ENCODE results near the gene RAB25. TPM values are rescaled to one million over a fixed set of nuclear protein-coding genes. Genes with fewer than 3 reads are reported as not detected.

The RAB25 gene
- total RNA-seq, 4 donors from 2014 or later, result 211 to 281 (median 251) TPM

- H3K4me3 ChIP-seq (ENCODE audit: low read depth, poor library complexity, severe bottlenecking), result no peak overlapping the region
- intact Hi-C loops (cut with DNase I; ENCODE audit: low total_unique reads), result no loop called here
- TF ChIP-seq POLR2A (IDR thresholded peaks at IDR 0.05) (no peak), CTCF (IDR thresholded peaks at IDR 0.05) (no peak)
- 86 to 87% methylated on average over 5 of the region's 5 CpGs for WGBS, 2 donors
- DNase-seq (ENCODE audit: low spot score in 2 of 2), result no peak
These were observed 17.8 kb downstream of the RAB25 start for GRCh38 chr1:156078728-156079127.

DNA sequence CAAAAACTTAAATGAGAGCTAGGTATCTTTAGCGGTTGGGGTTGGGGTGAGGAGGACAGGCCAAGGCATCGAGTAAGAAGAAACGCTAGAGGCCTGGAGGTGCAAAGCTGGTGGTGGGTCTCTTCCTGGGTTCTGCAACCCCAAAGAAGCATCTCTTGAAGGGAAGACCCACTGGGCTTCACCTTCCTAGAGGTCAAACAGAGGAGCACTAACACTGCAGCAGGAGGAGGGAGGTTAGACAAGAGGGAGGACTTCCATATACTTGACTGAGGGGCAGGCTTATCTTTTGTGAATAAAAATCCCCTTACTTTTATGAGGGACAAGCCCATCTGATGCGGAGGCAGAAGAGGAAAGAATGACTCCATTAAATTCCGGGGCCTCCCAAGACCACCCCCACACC, 18.8 kb downstream of the RAB25 start:
- H3K4me3 ChIP-seq (ENCODE audit: low read depth, poor library complexity, severe bottlenecking), result no peak overlapping the region
- no peak for TF ChIP-seq CTCF (IDR thresholded peaks at IDR 0.05)
- no peak for DNase-seq (ENCODE audit: low spot score in 2 of 2)
- WGBS, 2 donors, result 78 to 85% methylated on average over 5 of the region's 5 CpGs
- intact Hi-C loops (cut with DNase I; ENCODE audit: low total_unique reads), result no loop called here

DNA sequence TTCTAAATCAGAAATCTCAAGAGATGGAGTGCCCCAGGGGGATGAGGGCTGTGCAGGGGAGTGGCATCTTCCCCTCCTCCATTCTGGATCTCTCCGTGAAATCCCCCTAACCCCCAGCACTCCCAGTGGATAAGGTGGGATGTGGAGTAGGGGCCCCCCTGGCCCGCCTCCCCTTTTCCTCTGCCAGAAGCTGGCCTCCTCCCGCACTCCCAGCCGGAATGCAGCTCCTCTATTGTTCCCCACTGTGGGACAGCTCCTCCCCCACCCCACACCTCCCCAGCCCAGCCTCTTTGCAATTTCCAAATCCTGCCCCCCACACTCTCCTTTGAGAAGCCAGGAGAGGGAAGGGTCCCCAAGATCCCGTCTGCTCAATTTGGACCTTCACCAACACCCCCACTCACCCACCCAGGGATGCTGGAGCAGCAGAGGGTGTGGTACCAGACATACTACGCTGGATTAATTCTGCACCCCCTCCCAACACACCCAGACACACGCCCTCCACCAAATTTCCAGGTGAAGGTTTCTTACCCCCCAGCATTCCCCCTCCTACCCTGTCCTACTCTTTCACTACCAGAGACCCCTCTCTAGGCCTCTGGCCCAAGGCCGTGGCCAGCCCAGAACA, 19.4 kb downstream of the RAB25 start:
- intact Hi-C loops (cut with DNase I; ENCODE audit: low total_unique reads), result no loop called here
- TF ChIP-seq CTCF (IDR thresholded peaks at IDR 0.05), result no peak
- TF ChIP-seq POLR2A (IDR thresholded peaks at IDR 0.05), result no peak
- WGBS, 2 donors, result 61 to 69% methylated on average over 8 of the region's 8 CpGs
- no peak for DNase-seq (ENCODE audit: low spot score in 2 of 2)
- H3K4me3 ChIP-seq (ENCODE audit: low read depth, poor library complexity, severe bottlenecking), result no peak overlapping the region

- whole genome bisulfite sequencing, 2 donors, result 41 to 53% methylated on average over 4 of the region's 4 CpGs
- no peak for TF ChIP-seq CTCF (IDR thresholded peaks at IDR 0.05)
- intact Hi-C loops (cut with DNase I; ENCODE audit: low total_unique reads), result no loop called here
- H3K4me3 ChIP-seq (ENCODE audit: low read depth, poor library complexity, severe bottlenecking), result no peak overlapping the region
- no peak for DNase-seq (ENCODE audit: low spot score in 2 of 2)
These were observed 19.9 kb downstream of the RAB25 start for GRCh38 chr1:156080863-156081179.

DNA sequence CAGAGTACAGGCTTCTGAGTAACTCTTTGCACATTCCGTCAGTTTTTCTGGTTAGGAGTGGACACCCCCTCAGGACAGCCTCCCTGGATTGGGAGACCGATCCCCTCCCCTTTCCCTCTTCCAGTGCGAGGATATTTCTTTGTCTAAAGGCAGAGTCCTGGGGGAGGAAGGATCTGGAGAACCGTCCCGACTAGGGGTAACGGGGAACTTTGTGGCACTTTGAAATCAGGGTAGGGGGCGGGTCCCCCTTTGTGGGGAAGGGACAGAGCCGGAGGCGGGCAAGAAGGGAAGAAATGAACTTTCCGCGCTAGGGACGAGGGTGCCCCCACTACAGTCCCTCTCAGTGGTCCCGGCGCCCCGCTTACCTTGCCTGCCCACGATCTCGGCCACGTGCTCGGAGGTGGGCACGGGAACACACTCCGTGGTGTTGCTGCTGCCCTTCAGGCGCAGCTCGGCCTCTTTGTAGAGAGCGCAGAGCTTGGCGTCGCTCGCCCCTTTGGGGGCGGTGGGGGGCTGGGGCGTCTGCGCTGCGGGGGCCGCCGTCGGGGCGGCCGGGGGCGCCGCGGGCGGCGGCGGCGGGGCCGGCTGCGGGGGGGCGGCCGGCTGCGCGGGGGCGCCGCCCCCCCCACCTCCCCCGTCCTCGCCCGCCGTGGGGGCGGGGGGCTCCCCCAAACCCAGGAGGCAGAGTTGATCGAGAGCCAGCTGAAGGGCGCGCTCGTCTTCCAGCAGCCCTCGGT, 20.4 kb downstream of the RAB25 start:
- WGBS, 2 donors, result 8 to 10% methylated on average over 30 to 49 of the region's 61 CpGs
- H3K4me3 ChIP-seq (ENCODE audit: low read depth, poor library complexity, severe bottlenecking), result peak overlapping the region; percentile 57
- intact Hi-C loops (cut with DNase I; ENCODE audit: low total_unique reads), result no loop called here
- TF ChIP-seq CTCF (IDR thresholded peaks at IDR 0.05) (no peak), POLR2A (IDR thresholded peaks at IDR 0.05) (no peak)
- DNase-seq (ENCODE audit: low spot score in 2 of 2), result no peak

DNA sequence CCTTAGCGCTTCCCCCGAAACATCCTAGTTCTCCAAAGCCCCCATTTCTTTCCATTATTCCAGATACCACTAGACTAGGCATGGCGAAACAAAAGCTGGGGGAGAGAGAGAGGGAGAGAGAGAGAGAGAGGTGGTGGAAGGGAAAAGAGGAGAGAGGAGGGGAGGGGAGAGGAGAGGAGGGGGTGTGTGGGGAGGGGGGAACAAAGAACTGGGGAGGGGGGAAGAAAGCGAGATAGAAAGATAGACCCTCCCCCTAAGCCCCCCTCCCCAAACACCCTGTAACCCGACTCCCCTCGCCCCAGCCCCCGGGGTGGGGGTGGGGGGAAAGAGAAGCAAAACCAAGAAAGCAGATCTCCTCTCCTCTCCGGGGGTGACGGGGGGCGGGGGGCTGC, 21.0 kb downstream of the RAB25 start:
- no peak for DNase-seq (ENCODE audit: low spot score in 2 of 2)
- TF ChIP-seq POLR2A (IDR thresholded peaks at IDR 0.05) (no peak), CTCF (IDR thresholded peaks at IDR 0.05) (no peak)
- peak overlapping the region; percentile 57 for H3K4me3 ChIP-seq (ENCODE audit: low read depth, poor library complexity, severe bottlenecking)
- intact Hi-C loops (cut with DNase I; ENCODE audit: low total_unique reads), result no loop called here
- WGBS, 2 donors, result 0 to 3% methylated on average over 7 to 8 of the region's 10 CpGs

All from lower leg skin (tissue), 4 donors.